ENCODE measurements around the gene ZNF423. TPM values are rescaled to one million over a fixed set of nuclear protein-coding genes. Genes with fewer than 3 reads are reported as not detected.

Gene ZNF423
- polyA plus RNA-seq, 1 of the 3 experiments (the other 2 are of a cell fraction) = 1.2 TPM

GRCh38 chr16:49581630-49582298 is 274.1 kb downstream of the ZNF423 start:
- Histone ChIP-seq H3K79me2 (ENCODE audit: insufficient read depth) (no peaks in the 10 kb centered on the region), H3K36me3 (replicated peaks in 1 of 2; ENCODE audit: control insufficient read depth in 1 of 2, insufficient read depth in 2 of 2, low read length in 1 of 2) (no peaks in the 10 kb centered on the region), H3K4me3 (ENCODE audit: low read depth in 2 of 2, low read length in 1 of 2) (no peak overlapping the region), H3K9ac (no peak overlapping the region), H2AFZ (ENCODE audit: low read depth) (no peak overlapping the region), H3K4me2 (no peak overlapping the region), H3K27ac (ENCODE audit: low read depth in 2 of 2, low read length in 1 of 2) (no peak overlapping the region; a peak in 1 of 4 replicates), H3K9me2 (no peaks in the 10 kb centered on the region), H3K9me3 (no peaks in the 10 kb centered on the region), H3K27me3 (ENCODE audit: insufficient read depth) (no peaks in the 10 kb centered on the region), H3F3A (replicated peaks; ENCODE audit: insufficient read depth) (no peaks in the 10 kb centered on the region), H4K20me1 (ENCODE audit: insufficient read depth) (no peaks in the 10 kb centered on the region), H3K4me1 (ENCODE audit: control insufficient read depth in 1 of 2, insufficient read depth in 2 of 2, low read depth in 1 of 2, low read length in 1 of 2) (peaks cover 0 to 39% of the 10 kb centered on the region in 2 experiments; a peak in 1 of 4 replicates)
- ChIA-PET POLR2A (interaction anchor here (0.7 kb wide), 1 partner anchor 17 kb away, joined by 3 read pairs; no protein-coding TSS in a partner anchor), CTCF (interaction anchor here (0.7 to 5.2 kb wide), 3 partner anchors 9 to 14 kb away, joined by 3 to 42 read pairs (median 3); no protein-coding TSS in a partner anchor)
- WGBS (ENCODE audit: low lambda C conversion rate) = 49% methylated on average over 13 of the region's 13 CpGs
- TF ChIP-seq NFIC (IDR thresholded peaks at IDR 0.05; ENCODE audit: borderline replicate concordance) (no peak), FOSL2 (IDR thresholded peaks at IDR 0.05; ENCODE audit: borderline replicate concordance, low read depth) (no peak), FOXM1 (IDR thresholded peaks at IDR 0.05; ENCODE audit: low read depth) (no peak), TCF12 (IDR thresholded peaks at IDR 0.05) (no peak), FOXJ3 (CRISPR knock-in tag; IDR thresholded peaks at IDR 0.05) (no peak), CHD2 (IDR thresholded peaks at IDR 0.05; ENCODE audit: low read length, partially characterized antibody) (no peak), YY1 (IDR thresholded peaks at IDR 0.05; ENCODE audit: low read depth) (no peak), RXRA (IDR thresholded peaks at IDR 0.05; ENCODE audit: borderline replicate concordance, low read depth) (no peak), TAF1 (IDR thresholded peaks at IDR 0.05; ENCODE audit: borderline replicate concordance, low read depth, low read length) (no peak), RFX5 (IDR thresholded peaks at IDR 0.05; ENCODE audit: low read length) (no peak), MXI1 (IDR thresholded peaks at IDR 0.05; ENCODE audit: low read depth, low read length) (no peak), RCOR1 (IDR thresholded peaks at IDR 0.05; ENCODE audit: low read length) (no peak), POLR2AphosphoS5 (IDR thresholded peaks at IDR 0.05; ENCODE audit: low read depth, low read length) (no peak), EP300 (IDR thresholded peaks at IDR 0.05; ENCODE audit: borderline replicate concordance in 1 of 2, low read depth in 1 of 2, low read length in 1 of 2) (no peak), IRF3 (IDR thresholded peaks at IDR 0.05; ENCODE audit: low read depth, low read length) (no peak)
- DNase-seq = peak; percentile 55

- ChIA-PET CTCF (interaction anchor here (0.8 to 5.2 kb wide), 3 partner anchors 10 to 13 kb away, joined by 3 to 42 read pairs (median 3); no protein-coding TSS in a partner anchor), POLR2A (no interaction called here)
- Histone ChIP-seq H3K27ac (ENCODE audit: low read depth in 2 of 2, low read length in 1 of 2) (no peak overlapping the region; a peak in 1 of 4 replicates), H3F3A (replicated peaks; ENCODE audit: insufficient read depth) (no peaks in the 10 kb centered on the region), H4K20me1 (ENCODE audit: insufficient read depth) (no peaks in the 10 kb centered on the region), H3K4me1 (ENCODE audit: control insufficient read depth in 1 of 2, insufficient read depth in 2 of 2, low read depth in 1 of 2, low read length in 1 of 2) (peaks cover 0 to 39% of the 10 kb centered on the region in 2 experiments; a peak in 1 of 4 replicates), H3K9me3 (no peaks in the 10 kb centered on the region), H3K9ac (no peak overlapping the region), H2AFZ (ENCODE audit: low read depth) (no peak overlapping the region), H3K4me2 (no peak overlapping the region), H3K36me3 (replicated peaks in 1 of 2; ENCODE audit: control insufficient read depth in 1 of 2, insufficient read depth in 2 of 2, low read length in 1 of 2) (no peaks in the 10 kb centered on the region), H3K79me2 (ENCODE audit: insufficient read depth) (no peaks in the 10 kb centered on the region), H3K27me3 (ENCODE audit: insufficient read depth) (no peaks in the 10 kb centered on the region), H3K4me3 (ENCODE audit: low read depth in 2 of 2, low read length in 1 of 2) (no peak overlapping the region), H3K9me2 (no peaks in the 10 kb centered on the region)
- DNase-seq = no peak
- 59% methylated on average over 16 of the region's 16 CpGs for WGBS (ENCODE audit: low lambda C conversion rate)
- TF ChIP-seq, protein P1, sequence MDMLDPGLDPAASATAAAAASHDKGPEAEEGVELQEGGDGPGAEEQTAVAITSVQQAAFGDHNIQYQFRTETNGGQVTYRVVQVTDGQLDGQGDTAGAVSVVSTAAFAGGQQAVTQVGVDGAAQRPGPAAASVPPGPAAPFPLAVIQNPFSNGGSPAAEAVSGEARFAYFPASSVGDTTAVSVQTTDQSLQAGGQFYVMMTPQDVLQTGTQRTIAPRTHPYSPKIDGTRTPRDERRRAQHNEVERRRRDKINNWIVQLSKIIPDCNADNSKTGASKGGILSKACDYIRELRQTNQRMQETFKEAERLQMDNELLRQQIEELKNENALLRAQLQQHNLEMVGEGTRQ (IDR thresholded peaks at IDR 0.05; ENCODE audit: borderline replicate concordance, low read depth, low read length) = no peak
- TF ChIP-seq ZBTB33 (IDR thresholded peaks at IDR 0.05; ENCODE audit: borderline replicate concordance, low read depth) (no peak), YY1 (IDR thresholded peaks at IDR 0.05; ENCODE audit: low read depth) (no peak), PBX3 (IDR thresholded peaks at IDR 0.05) (no peak), SIN3A (IDR thresholded peaks at IDR 0.05; ENCODE audit: borderline replicate concordance, low read depth, low read length) (no peak), GABPA (IDR thresholded peaks at IDR 0.05; ENCODE audit: low read depth) (no peak), RCOR1 (IDR thresholded peaks at IDR 0.05; ENCODE audit: low read length) (no peak), MXI1 (IDR thresholded peaks at IDR 0.05; ENCODE audit: low read depth, low read length) (no peak), EP300 (IDR thresholded peaks at IDR 0.05; ENCODE audit: borderline replicate concordance in 1 of 2, low read depth in 1 of 2, low read length in 1 of 2) (no peak), TCF12 (IDR thresholded peaks at IDR 0.05) (no peak), RAD21 (IDR thresholded peaks at IDR 0.05; ENCODE audit: low read length) (no peak)
Observed at GRCh38 chr16:49580751-49581303, 275.1 kb downstream of the ZNF423 start.
